NB4 (cell line): ENCODE results near the gene CLBA1.

Experiments
- DNase-seq: peaks from one replicate; pipeline ENCODE4 v3.0.0; 2010; ENCODE audit warnings: low read depth
- H3K4me3 ChIP-seq: one replicate; pipeline ENCODE4 v1.5.1; 2011; ENCODE audit warnings: mild to moderate bottlenecking, low read depth, low read length, moderate library complexity
- MYC ChIP-seq: IDR thresholded peaks from 2 replicates; pipeline ENCODE4 v1.6.1; 2011; ENCODE audit warnings: low read depth, low read length
- POLR2A ChIP-seq: IDR thresholded peaks from 2 replicates; pipeline ENCODE4 v1.6.1; 2011; ENCODE audit warnings: mild to moderate bottlenecking; ENCODE audit not compliant: insufficient read length; ENCODE audit errors: extremely low read depth
- TF ChIP-seq, protein P1 (sequence below): IDR thresholded peaks from 2 replicates; pipeline ENCODE4 v1.6.1; 2011; ENCODE audit warnings: low read depth, low read length
- TF ChIP-seq, protein P2 (sequence below): IDR thresholded peaks from one replicate; pipeline ENCODE4 v1.5.1; 2012; ENCODE audit warnings: low read depth, low read length

Gene CLBA1

DNA sequence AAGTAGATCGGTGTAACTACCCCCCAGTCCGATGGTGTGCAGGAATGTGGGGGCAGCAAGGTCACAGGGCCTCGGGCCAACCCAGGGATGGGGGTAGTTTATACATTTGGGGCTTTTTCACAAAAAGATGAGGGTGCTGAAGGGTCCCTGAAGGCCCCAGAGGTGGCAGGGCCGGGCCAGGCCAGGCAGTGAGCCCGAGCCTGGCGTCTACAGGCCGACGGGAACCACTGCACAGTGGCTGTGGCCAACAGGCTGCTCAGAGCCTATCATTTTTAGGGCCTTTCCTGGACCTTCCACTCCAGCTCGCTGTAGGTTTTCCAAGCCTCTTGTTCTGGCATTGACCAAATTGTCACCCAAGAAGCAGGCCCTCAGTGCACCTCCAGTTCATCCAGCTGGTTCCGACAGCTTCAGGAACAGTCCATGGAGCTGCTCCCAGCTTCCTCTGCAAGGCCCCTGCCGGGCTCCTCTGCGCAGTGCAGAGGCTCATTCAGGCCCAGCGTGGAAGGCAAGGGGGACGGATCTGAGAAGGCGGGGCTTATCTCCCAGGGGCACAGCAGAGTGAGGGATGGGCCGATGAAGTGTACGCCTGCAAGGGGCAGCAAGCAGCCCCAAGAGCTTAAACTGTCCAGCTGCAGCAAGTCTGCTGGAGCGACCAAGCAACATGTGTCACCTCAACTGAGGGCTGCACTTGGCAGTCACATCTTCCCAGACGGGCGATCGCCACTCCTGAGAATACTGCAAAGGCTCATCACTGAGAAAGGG lies 21.4 kb downstream of the CLBA1 start:
- no peak for TF ChIP-seq MYC
- no peak for TF ChIP-seq POLR2A
- TF ChIP-seq, protein P1, sequence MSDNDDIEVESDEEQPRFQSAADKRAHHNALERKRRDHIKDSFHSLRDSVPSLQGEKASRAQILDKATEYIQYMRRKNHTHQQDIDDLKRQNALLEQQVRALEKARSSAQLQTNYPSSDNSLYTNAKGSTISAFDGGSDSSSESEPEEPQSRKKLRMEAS, result no peak
- TF ChIP-seq, protein P2, sequence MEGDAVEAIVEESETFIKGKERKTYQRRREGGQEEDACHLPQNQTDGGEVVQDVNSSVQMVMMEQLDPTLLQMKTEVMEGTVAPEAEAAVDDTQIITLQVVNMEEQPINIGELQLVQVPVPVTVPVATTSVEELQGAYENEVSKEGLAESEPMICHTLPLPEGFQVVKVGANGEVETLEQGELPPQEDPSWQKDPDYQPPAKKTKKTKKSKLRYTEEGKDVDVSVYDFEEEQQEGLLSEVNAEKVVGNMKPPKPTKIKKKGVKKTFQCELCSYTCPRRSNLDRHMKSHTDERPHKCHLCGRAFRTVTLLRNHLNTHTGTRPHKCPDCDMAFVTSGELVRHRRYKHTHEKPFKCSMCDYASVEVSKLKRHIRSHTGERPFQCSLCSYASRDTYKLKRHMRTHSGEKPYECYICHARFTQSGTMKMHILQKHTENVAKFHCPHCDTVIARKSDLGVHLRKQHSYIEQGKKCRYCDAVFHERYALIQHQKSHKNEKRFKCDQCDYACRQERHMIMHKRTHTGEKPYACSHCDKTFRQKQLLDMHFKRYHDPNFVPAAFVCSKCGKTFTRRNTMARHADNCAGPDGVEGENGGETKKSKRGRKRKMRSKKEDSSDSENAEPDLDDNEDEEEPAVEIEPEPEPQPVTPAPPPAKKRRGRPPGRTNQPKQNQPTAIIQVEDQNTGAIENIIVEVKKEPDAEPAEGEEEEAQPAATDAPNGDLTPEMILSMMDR, result no peak
- DNase-seq, result no peak
- H3K4me3 ChIP-seq, result no peak overlapping the region

- no peak overlapping the region for H3K4me3 ChIP-seq
- TF ChIP-seq, protein P2, result no peak
- TF ChIP-seq MYC (no peak), POLR2A (no peak)
- TF ChIP-seq, protein P1, result no peak
- no peak for DNase-seq
Observed at GRCh38 chr14:105007593-105008264, 22.1 kb downstream of the CLBA1 start.

DNA sequence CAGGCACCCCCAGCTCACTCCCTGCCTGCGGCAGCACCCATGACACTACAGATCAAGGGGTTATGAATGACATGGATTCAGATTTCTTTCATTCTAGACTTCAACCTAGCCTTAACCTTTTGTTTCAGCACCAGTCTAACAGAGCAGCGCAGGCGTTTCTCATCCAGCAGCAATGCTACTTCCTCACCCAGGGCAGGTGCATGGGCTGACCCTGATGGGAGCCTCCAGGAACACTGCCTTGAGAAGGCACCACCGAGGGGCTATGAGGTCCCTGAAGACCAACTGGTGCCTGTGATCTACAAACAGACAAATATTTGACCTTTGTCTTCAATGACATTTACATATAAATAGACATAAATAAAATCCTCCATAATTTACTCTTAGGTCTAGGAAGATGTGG lies 24.5 kb downstream of the CLBA1 start:
- DNase-seq, result no peak
- TF ChIP-seq MYC (no peak), POLR2A (no peak)
- TF ChIP-seq, protein P1, result no peak
- TF ChIP-seq, protein P2, result no peak
- no peak overlapping the region for H3K4me3 ChIP-seq

DNA sequence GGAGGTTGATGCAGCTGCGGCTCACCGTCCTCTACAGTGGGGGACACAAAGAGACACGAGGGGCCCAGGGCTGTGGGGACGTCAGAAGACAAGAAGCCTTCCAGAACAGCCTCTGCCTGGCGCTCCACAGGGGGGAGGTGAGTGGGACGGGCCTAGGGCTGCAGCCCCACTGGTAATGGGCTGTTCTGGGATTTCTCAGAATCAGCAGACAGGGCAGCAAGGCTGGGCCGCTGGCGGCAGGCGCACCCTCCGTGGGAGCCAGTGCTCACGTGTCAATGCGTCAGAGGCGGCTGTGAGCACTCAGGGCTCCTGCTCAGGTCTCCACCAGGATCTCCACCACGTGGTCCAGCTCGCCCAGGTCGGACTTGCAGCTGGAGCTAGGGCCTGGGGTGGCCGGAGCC lies 25.3 kb downstream of the CLBA1 start:
- no peak overlapping the region for H3K4me3 ChIP-seq
- DNase-seq, result no peak
- TF ChIP-seq POLR2A, result no peak
- TF ChIP-seq, protein P1, result no peak
- no peak for TF ChIP-seq MYC
- TF ChIP-seq, protein P2, result no peak

DNA sequence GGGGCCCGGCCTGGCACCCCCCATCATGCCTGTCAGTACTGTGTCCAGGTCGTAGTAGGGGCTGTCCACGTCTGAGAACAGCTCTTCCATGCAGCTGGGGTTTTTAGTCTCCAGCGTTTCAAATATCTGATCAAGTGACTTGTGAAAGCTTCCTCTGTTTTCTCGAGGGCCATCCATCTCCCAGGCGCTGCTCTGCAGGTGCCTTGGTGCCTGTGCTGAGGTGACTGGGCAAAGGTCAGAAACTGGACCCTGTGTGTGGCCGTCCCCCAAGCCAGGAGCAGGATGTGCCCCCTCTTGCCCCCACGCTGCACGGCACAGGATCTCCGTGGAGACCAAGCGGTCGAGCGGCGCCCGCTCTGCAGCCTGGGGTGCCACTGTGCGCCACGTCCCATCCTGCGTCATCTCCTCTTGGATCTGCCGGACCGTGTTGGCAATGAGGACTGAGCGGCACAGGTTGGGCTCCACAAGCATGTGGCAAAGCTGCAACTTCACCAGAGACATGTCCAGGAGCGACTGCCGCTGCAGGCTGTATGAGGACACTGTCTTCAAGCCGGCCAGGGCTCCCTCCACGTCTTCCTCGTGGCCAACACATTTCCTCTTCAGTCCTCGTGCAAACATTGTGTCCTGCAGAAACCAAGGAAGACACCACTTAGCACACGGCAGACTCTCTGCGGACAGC lies 25.9 kb downstream of the CLBA1 start:
- no peak for TF ChIP-seq POLR2A
- TF ChIP-seq, protein P1, result no peak
- TF ChIP-seq, protein P2, result no peak
- TF ChIP-seq MYC, result no peak
- no peak for DNase-seq
- no peak overlapping the region for H3K4me3 ChIP-seq
